ENCODE measurements around the gene RAB1A. TPM values are rescaled to one million over a fixed set of nuclear protein-coding genes. Genes with fewer than 3 reads are reported as not detected.
A peak's percentile ranks its signal among the peaks of the same experiment; 100 is the strongest.

The RAB1A gene
- total and polyA plus RNA-seq, 5 donors from 2014 or later: 50.4 to 79.3 (median 60.1) TPM

DNA sequence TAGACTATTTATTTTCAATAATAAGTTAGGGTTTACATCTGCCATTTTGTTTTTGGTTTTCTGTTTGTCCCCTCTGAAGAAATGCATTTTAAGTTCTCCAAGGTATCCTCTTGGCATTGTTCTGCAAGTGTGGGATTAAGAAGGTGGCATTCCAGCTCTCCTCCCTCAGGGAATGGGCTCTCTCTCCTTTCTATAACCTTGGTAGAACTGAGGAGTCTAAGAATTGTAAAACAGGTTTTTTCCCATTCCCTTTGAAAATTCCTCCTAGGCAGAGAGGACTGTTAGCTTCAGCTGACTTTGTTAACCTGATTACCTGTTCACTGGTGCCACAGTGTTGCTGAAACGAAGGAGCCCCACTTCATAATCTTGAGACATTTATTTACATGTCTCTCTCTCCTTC, 26.1 kb upstream of the RAB1A start:
- no peaks in the 10 kb centered on the region for H3K9me3 Mint-ChIP-seq
- no peaks in the 10 kb centered on the region for H3K36me3 ChIP-seq (ENCODE audit: control insufficient read depth, insufficient read depth, low read length)
- H3K4me1 ChIP-seq (ENCODE audit: control insufficient read depth, insufficient read depth, low read length, poor library complexity, severe bottlenecking): no peaks in the 10 kb centered on the region
- no peak for ATAC-seq (ENCODE audit: low read depth in 2 of 2)
- no peaks in the 10 kb centered on the region for H3K36me3 Mint-ChIP-seq
- no peaks in the 10 kb centered on the region for H3K27me3 ChIP-seq (ENCODE audit: control insufficient read depth, insufficient read depth, low read length)
- H3K27me3 Mint-ChIP-seq: peaks cover 4% of the 10 kb centered on the region
- H3K4me3 Mint-ChIP-seq: no peak overlapping the region
- no peak overlapping the region for H3K4me3 ChIP-seq (ENCODE audit: low read depth, low read length)
- H3K9me3 ChIP-seq (ENCODE audit: control insufficient read depth in 2 of 2, low read length in 2 of 2): no peaks in the 10 kb centered on the region
- no peak for DNase-seq
- H3K27ac ChIP-seq (ENCODE audit: insufficient read depth, low read length, poor library complexity, severe bottlenecking): no peak overlapping the region
- H3K27ac Mint-ChIP-seq: no peak overlapping the region
- H3K4me1 Mint-ChIP-seq: peaks cover 0 to 7% (median 6%) of the 10 kb centered on the region in 4 donors

DNA sequence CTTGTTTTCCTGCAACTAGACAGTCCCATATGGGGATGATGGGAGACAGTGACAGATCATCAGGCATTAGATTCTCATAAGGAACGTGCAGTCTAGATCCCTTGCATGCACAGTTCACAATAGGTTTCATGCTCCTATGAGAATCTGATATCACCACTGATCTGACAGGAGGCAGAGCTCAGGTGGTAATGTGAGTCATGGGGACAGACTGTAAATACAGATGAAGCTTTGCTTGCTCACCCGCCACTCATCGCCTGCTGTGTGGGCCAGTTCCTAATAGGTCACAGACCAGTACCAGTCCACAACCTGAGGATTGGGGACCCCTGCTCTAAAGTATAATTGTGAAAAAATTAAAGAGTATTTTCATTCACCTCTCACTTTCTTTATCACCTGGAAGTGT, 23.6 kb upstream of the RAB1A start:
- no peaks in the 10 kb centered on the region for H3K9me3 ChIP-seq (ENCODE audit: control insufficient read depth in 2 of 2, low read length in 2 of 2)
- no peaks in the 10 kb centered on the region for H3K4me1 Mint-ChIP-seq
- H3K4me1 ChIP-seq (ENCODE audit: control insufficient read depth, insufficient read depth, low read length, poor library complexity, severe bottlenecking): no peaks in the 10 kb centered on the region
- H3K27ac ChIP-seq (ENCODE audit: insufficient read depth, low read length, poor library complexity, severe bottlenecking): no peak overlapping the region
- H3K9me3 Mint-ChIP-seq: no peaks in the 10 kb centered on the region
- no peak overlapping the region for H3K4me3 Mint-ChIP-seq
- H3K27me3 Mint-ChIP-seq: peaks cover 12% of the 10 kb centered on the region
- no peaks in the 10 kb centered on the region for H3K36me3 ChIP-seq (ENCODE audit: control insufficient read depth, insufficient read depth, low read length)
- H3K27ac Mint-ChIP-seq: no peak overlapping the region
- no peaks in the 10 kb centered on the region for H3K36me3 Mint-ChIP-seq
- no peak overlapping the region for H3K4me3 ChIP-seq (ENCODE audit: low read depth, low read length)
- DNase-seq: no peak
- H3K27me3 ChIP-seq (ENCODE audit: control insufficient read depth, insufficient read depth, low read length): no peaks in the 10 kb centered on the region
- ATAC-seq (ENCODE audit: low read depth in 2 of 2): no peak

DNA sequence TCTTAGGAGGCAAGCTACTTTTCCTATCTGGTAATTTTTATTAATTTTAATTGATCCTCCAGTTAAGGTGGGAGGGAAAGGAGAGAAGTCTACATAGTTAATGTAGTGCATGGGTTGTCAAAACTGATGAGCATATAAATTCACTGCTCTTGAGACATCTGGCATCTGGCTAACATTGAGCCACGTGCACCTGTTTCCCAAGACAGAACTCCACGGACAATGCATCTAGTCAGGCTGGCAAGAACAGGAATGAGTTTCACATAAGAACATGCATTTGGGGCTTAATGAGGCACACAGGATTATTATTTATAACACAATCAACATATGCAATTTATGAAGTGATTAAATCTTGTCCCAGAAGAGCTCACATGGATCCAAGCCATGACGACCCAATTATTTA, 16.2 kb upstream of the RAB1A start:
- Histone ChIP-seq H3K27ac (ENCODE audit: insufficient read depth, low read length, poor library complexity, severe bottlenecking) (no peak overlapping the region), H3K4me3 (ENCODE audit: low read depth, low read length) (no peak overlapping the region), H3K9me3 (ENCODE audit: control insufficient read depth in 2 of 2, low read length in 2 of 2) (no peaks in the 10 kb centered on the region), H3K4me1 (ENCODE audit: control insufficient read depth, insufficient read depth, low read length, poor library complexity, severe bottlenecking) (no peaks in the 10 kb centered on the region), H3K36me3 (ENCODE audit: control insufficient read depth, insufficient read depth, low read length) (no peaks in the 10 kb centered on the region), H3K27me3 (ENCODE audit: control insufficient read depth, insufficient read depth, low read length) (peaks cover 4% of the 10 kb centered on the region)
- H3K9me3 Mint-ChIP-seq: peaks cover 0 to 4% (median 0%) of the 10 kb centered on the region in 7 donors
- no peak for ATAC-seq (ENCODE audit: low read depth in 2 of 2)
- peaks cover 25% of the 10 kb centered on the region for H3K27me3 Mint-ChIP-seq
- no peak overlapping the region for H3K4me3 Mint-ChIP-seq
- H3K36me3 Mint-ChIP-seq: no peaks in the 10 kb centered on the region
- peak overlapping the region in 1 of 3 donors; percentile 64 for H3K27ac Mint-ChIP-seq
- peaks cover 0 to 1% (median 0%) of the 10 kb centered on the region in 4 donors for H3K4me1 Mint-ChIP-seq
- DNase-seq: no peak

DNA sequence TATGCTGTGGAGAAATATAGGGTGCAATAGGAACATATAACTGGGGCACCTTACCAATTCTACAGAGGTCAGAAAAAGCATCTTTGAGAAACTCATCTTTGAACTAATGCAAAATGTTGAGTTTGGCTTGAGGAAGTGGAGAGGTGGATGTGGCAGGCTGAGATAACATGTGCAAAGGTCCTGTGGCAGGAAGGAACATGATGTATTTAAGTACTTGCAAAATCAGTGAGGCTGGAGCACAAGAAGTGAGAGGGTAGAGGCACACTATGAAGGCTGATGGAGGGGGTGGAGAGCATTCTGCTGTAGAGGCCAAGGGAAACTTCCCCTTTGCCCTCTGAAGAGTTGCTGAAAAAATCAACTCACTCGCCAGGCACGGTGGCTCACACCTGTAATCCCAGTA, 14.7 kb upstream of the RAB1A start:
- Mint-ChIP-seq H3K27ac (no peak overlapping the region), H3K27me3 (peaks cover 20% of the 10 kb centered on the region), H3K4me3 (no peak overlapping the region), H3K36me3 (no peaks in the 10 kb centered on the region), H3K4me1 (peaks cover 0 to 1% (median 0%) of the 10 kb centered on the region in 4 donors), H3K9me3 (peaks cover 0 to 4% (median 0%) of the 10 kb centered on the region in 7 donors)
- H3K9me3 ChIP-seq (ENCODE audit: control insufficient read depth in 2 of 2, low read length in 2 of 2): no peaks in the 10 kb centered on the region
- no peaks in the 10 kb centered on the region for H3K36me3 ChIP-seq (ENCODE audit: control insufficient read depth, insufficient read depth, low read length)
- no peak overlapping the region for H3K27ac ChIP-seq (ENCODE audit: insufficient read depth, low read length, poor library complexity, severe bottlenecking)
- no peaks in the 10 kb centered on the region for H3K4me1 ChIP-seq (ENCODE audit: control insufficient read depth, insufficient read depth, low read length, poor library complexity, severe bottlenecking)
- ATAC-seq (ENCODE audit: low read depth in 2 of 2): no peak
- peaks cover 4% of the 10 kb centered on the region for H3K27me3 ChIP-seq (ENCODE audit: control insufficient read depth, insufficient read depth, low read length)
- H3K4me3 ChIP-seq (ENCODE audit: low read depth, low read length): no peak overlapping the region
- DNase-seq: no peak

DNA sequence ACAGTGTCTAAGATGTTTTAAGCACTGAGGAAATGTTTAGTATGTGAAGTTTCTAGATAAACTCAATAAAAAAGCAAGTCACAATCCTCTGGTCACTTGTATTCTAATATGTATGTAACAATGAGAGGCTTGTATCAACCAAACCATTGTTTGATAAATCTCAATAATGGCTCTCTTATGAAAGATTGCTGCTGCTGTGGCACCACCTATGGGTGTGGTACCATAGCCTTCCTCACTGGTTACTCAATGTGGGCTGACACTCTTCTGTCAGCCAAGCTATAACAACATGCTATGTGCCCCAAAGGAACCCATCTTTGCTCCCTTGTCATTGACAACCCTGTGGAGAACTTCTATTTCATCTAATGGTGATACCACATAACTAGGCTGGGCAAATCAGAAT, 12.6 kb upstream of the RAB1A start:
- Histone ChIP-seq H3K4me1 (ENCODE audit: control insufficient read depth, insufficient read depth, low read length, poor library complexity, severe bottlenecking) (no peaks in the 10 kb centered on the region), H3K27ac (ENCODE audit: insufficient read depth, low read length, poor library complexity, severe bottlenecking) (no peak overlapping the region), H3K36me3 (ENCODE audit: control insufficient read depth, insufficient read depth, low read length) (no peaks in the 10 kb centered on the region), H3K4me3 (ENCODE audit: low read depth, low read length) (no peak overlapping the region), H3K9me3 (ENCODE audit: control insufficient read depth in 2 of 2, low read length in 2 of 2) (no peaks in the 10 kb centered on the region), H3K27me3 (ENCODE audit: control insufficient read depth, insufficient read depth, low read length) (peaks cover 4% of the 10 kb centered on the region)
- Mint-ChIP-seq H3K27ac (no peak overlapping the region), H3K4me1 (peaks cover 0 to 1% (median 0%) of the 10 kb centered on the region in 4 donors), H3K9me3 (peaks cover 0 to 3% (median 0%) of the 10 kb centered on the region in 7 donors), H3K36me3 (no peaks in the 10 kb centered on the region), H3K27me3 (peaks cover 13% of the 10 kb centered on the region), H3K4me3 (no peak overlapping the region)
- peak; percentile 34 to 56 for ATAC-seq (ENCODE audit: low read depth in 2 of 2)
- peak in 1 of 3 donors; percentile 35 for DNase-seq

DNA sequence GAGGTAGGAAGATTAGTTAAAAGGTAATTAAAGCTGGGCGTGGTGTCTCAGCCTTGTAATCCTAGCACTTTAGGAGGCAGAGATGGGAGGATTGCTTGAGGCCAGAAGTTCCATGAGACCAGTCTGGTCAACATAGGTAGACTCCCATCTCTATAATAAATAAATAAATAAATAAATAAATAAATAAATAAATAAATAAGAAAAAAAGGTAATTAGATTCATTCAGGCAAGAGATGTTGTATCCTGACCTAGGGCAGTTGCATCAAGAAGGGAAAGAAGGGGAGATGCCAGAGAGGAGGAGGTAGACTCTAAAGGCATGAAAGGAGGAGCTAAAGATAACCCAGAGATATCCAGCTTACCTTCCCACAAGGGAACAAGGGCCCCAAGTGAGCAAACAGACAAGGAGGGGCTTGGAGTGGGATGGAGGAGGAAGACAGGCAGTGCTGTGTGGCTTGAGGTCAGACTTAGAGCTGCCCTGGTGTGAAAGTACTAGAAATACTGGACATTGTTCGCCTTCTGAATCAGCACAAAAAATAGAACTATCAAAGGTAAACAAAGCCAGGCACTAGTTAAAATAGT, 7.4 kb upstream of the RAB1A start:
- H3K9me3 ChIP-seq (ENCODE audit: control insufficient read depth in 2 of 2, low read length in 2 of 2): no peaks in the 10 kb centered on the region
- ATAC-seq (ENCODE audit: low read depth in 2 of 2) (no peak), DNase-seq (no peak)
- peaks cover 0 to 5% (median 0%) of the 10 kb centered on the region in 7 donors for H3K9me3 Mint-ChIP-seq
- H3K36me3 Mint-ChIP-seq: no peaks in the 10 kb centered on the region
- H3K27me3 ChIP-seq (ENCODE audit: control insufficient read depth, insufficient read depth, low read length): peaks cover 4% of the 10 kb centered on the region
- H3K27me3 Mint-ChIP-seq: no peaks in the 10 kb centered on the region
- H3K4me1 ChIP-seq (ENCODE audit: control insufficient read depth, insufficient read depth, low read length, poor library complexity, severe bottlenecking): no peaks in the 10 kb centered on the region
- H3K4me3 ChIP-seq (ENCODE audit: low read depth, low read length): no peak overlapping the region
- peak overlapping the region in 1 of 3 donors; percentile 93 for H3K27ac Mint-ChIP-seq
- no peak overlapping the region for H3K27ac ChIP-seq (ENCODE audit: insufficient read depth, low read length, poor library complexity, severe bottlenecking)
- no peak overlapping the region for H3K4me3 Mint-ChIP-seq
- no peaks in the 10 kb centered on the region for H3K4me1 Mint-ChIP-seq
- H3K36me3 ChIP-seq (ENCODE audit: control insufficient read depth, insufficient read depth, low read length): no peaks in the 10 kb centered on the region

DNA sequence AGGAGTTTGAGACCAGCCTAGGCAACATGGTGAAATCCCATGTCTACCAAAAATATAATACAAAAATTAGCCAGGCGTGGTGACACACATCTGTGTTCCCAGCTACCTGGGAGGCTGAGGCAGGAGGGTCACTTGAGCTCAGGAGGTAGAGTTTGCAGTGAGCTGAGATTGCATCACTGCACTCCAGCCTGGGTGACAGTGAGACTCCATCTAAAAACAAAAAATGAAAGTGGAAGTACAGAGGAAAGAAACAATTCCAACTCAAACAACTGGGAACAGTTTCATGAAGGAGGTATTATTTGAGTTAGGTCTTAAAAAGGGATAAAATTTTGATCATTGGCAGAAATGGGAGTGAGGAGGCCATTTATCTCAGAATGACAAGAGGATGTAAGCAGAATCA, 6.3 kb upstream of the RAB1A start:
- H3K4me3 Mint-ChIP-seq: no peak overlapping the region
- DNase-seq: no peak
- H3K9me3 Mint-ChIP-seq: peaks cover 0 to 2% (median 0%) of the 10 kb centered on the region in 7 donors
- no peaks in the 10 kb centered on the region for H3K4me1 ChIP-seq (ENCODE audit: control insufficient read depth, insufficient read depth, low read length, poor library complexity, severe bottlenecking)
- ATAC-seq (ENCODE audit: low read depth in 2 of 2): no peak
- H3K27me3 Mint-ChIP-seq: no peaks in the 10 kb centered on the region
- H3K36me3 Mint-ChIP-seq: no peaks in the 10 kb centered on the region
- no peaks in the 10 kb centered on the region for H3K9me3 ChIP-seq (ENCODE audit: control insufficient read depth in 2 of 2, low read length in 2 of 2)
- no peaks in the 10 kb centered on the region for H3K27me3 ChIP-seq (ENCODE audit: control insufficient read depth, insufficient read depth, low read length)
- H3K27ac Mint-ChIP-seq: no peak overlapping the region
- peaks cover 0 to 2% (median 0%) of the 10 kb centered on the region in 4 donors for H3K4me1 Mint-ChIP-seq
- no peak overlapping the region for H3K27ac ChIP-seq (ENCODE audit: insufficient read depth, low read length, poor library complexity, severe bottlenecking)
- no peak overlapping the region for H3K4me3 ChIP-seq (ENCODE audit: low read depth, low read length)
- H3K36me3 ChIP-seq (ENCODE audit: control insufficient read depth, insufficient read depth, low read length): no peaks in the 10 kb centered on the region

DNA sequence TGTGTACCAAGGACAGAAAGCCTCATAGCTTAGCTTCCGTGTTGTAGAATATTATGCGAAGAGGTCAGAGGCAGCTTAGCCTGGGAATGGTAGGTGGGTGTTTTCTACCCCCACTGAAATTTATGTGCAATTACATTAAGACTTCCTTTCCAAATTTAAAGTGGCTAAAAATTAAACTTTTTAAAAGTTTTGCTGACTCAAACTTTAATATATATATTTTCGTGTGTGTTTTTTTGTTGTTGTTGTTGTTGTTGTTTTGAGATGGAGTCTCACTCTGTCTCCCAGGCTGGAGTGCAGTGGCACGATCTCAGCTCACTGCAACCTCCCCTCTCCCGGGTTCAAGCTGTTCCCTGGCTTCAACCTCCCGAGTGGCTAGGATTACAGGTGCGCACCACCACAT, 4.3 kb upstream of the RAB1A start:
- Histone ChIP-seq H3K27me3 (ENCODE audit: control insufficient read depth, insufficient read depth, low read length) (no peaks in the 10 kb centered on the region), H3K36me3 (ENCODE audit: control insufficient read depth, insufficient read depth, low read length) (no peaks in the 10 kb centered on the region), H3K4me1 (ENCODE audit: control insufficient read depth, insufficient read depth, low read length, poor library complexity, severe bottlenecking) (peaks cover 5% of the 10 kb centered on the region), H3K27ac (ENCODE audit: insufficient read depth, low read length, poor library complexity, severe bottlenecking) (no peak overlapping the region), H3K4me3 (ENCODE audit: low read depth, low read length) (no peak overlapping the region), H3K9me3 (ENCODE audit: control insufficient read depth in 2 of 2, low read length in 2 of 2) (no peaks in the 10 kb centered on the region)
- H3K27me3 Mint-ChIP-seq: peaks cover 5% of the 10 kb centered on the region
- no peak for DNase-seq
- no peak overlapping the region for H3K4me3 Mint-ChIP-seq
- no peak for ATAC-seq (ENCODE audit: low read depth in 2 of 2)
- H3K36me3 Mint-ChIP-seq: no peaks in the 10 kb centered on the region
- peaks cover 0 to 2% (median 0%) of the 10 kb centered on the region in 7 donors for H3K9me3 Mint-ChIP-seq
- H3K27ac Mint-ChIP-seq: no peak overlapping the region
- H3K4me1 Mint-ChIP-seq: peaks cover 0 to 13% (median 8%) of the 10 kb centered on the region in 4 donors

Data from CD4-positive, CD25-positive, alpha-beta regulatory T cell (primary cell).